Left renal cortex interstitium (tissue), 4 donors: ENCODE measurements around the gene CCL24. TPM values are rescaled to one million over a fixed set of nuclear protein-coding genes. Genes with fewer than 3 reads are reported as not detected.
A peak's percentile ranks its signal among the peaks of the same experiment; 100 is the strongest.
"Not testable (repeated sequence)": the region's sequence is repeated elsewhere in the genome, so short reads cannot be mapped to it uniquely, and the experiment has no call there.

ENCODE experiments used
- DNase-seq, 4 donors: peaks; one replicate each; pipeline ENCODE4 v3.0.0-alpha.2; 2013; ENCODE audit warnings: low read depth in 4 of 4, low spot score in 2 of 4, missing footprints in 1 of 4
- polyA plus RNA-seq, 4 donors: library from polyadenylated mRNA; unstranded; fragments of 120-200 nt; gene quantifications; one replicate each; pipeline ENCODE4 v1.2.1, GENCODE V29; 2013; ENCODE audit not compliant: insufficient read length in 4 of 4

CCL24 gene
- polyA plus RNA-seq, 4 donors: 1.6 TPM; not detected in 3

DNA sequence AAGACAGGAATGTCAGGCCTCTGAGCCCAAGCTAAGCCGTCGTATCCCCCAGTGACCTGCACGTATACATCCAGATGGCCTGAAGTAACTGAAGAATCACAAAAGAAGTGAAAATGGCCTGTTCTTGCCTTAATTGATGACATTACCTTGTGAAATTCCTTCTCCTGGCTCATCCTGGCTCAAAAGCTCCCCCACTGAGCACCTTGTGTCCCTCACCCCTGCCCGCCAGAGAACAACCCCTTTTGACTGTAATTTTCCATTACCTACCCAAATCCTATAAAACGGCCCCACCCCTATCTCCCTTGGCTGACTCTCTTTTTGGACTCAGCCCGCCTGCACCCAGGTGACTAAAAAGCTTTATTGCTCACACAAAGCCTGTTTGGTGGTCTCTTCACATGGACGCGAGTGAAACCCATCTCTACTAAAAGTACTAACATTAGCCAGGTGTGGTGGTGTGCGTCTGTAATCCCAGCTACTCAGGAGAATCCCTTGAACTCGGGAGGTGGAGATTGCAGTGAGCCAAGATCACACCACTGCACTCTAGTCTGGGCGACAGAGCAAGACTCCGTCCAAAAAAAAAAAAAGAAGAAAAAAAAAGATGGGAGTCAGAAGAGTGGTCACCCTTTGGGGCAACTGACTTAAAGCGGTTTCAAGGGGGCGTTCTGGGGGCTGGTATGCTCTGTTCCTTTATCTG is 25.3 kb downstream of the CCL24 start:
- not testable (repeated sequence) for DNase-seq

GRCh38 chr7:75783058-75783457 is 30.5 kb downstream of the CCL24 start:
- DNase-seq: not testable (repeated sequence)

DNA sequence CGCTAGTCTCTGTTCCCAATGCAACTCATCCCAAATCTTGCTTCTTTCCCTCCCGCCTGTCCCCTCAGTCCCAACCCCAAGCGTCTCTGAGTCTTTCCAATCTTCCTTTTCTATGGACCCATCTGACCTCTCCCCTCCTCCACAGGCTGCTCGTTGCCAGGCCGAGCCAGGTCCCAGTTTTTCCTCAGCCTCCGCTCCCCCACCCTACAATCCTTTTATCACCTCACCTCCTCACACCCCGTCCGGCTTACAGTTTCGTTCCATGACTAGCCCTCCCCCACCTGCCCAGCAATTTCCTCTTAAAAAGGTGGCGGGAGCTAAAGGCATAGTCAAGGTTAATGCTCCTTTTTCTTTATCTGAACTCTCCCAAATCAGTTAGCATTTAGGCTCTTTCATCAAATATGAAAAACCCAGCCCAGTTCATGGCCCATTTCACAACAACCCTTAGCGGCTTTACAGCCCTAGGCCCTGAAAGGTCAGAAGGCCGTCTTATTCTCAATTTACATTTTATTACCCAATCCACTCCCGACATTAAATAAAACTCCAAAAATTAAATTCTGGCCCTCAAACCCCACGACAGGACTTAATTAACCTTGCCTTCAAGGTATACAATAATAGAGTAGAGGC is 32.8 kb downstream of the CCL24 start:
- DNase-seq: not testable (repeated sequence)

DNA sequence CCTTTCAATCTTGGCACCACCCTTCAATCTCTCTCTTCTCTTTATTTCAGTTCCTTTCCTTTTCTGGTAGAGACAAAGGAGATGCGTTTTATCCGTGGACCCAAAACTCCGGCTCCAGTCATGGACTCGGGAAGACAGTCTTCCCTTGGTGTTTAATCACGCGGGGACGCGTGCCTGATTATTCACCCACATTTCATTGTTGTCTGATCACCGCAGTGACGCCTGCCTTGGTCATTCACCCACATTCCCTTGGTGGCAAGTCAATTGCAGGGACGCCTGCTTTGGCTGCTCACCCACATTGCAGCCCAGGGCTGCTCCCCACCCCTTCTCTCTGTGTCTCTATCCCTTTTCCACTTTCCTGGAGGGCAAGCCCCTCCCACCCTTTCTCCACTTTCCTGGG is 34.1 kb downstream of the CCL24 start:
- not testable (repeated sequence) for DNase-seq

- DNase-seq: not testable (repeated sequence)
Observed at GRCh38 chr7:75779035-75779434, 34.6 kb downstream of the CCL24 start.

DNA sequence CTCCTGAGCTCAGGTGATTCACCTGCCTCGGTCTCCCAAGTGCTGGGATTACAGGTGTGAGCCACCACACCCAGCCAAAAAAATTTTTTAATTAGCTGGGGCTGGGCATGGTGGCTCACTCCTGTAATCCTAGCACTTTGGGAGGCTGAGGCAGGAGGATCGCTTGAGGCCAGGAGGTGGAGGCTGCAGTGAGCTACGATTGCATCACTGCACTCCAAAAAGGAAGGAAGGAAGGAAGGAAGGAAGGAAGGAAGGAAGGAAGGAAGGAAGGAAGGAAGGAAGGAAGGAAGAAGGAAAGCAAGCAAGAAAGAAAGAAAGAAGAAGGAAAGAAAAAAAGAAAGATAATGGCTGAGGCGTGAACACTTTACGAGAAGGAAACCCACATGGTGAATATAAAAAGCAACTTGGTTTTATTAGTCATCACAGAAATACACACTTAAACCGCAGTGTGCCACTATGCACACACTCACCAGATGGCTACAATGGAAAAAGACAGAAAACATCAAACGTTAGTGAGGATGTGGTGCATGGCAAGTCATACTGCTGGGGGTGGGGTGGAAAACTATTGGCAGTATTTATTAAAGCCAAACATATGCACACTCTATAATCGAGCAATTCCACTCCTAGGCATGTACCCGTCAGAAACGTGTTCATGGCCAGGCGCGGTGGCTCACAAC is 37.2 kb downstream of the CCL24 start:
- DNase-seq: no peak

GRCh38 chr7:75773958-75774357 is 39.6 kb downstream of the CCL24 start:
- not testable (repeated sequence) for DNase-seq

DNA sequence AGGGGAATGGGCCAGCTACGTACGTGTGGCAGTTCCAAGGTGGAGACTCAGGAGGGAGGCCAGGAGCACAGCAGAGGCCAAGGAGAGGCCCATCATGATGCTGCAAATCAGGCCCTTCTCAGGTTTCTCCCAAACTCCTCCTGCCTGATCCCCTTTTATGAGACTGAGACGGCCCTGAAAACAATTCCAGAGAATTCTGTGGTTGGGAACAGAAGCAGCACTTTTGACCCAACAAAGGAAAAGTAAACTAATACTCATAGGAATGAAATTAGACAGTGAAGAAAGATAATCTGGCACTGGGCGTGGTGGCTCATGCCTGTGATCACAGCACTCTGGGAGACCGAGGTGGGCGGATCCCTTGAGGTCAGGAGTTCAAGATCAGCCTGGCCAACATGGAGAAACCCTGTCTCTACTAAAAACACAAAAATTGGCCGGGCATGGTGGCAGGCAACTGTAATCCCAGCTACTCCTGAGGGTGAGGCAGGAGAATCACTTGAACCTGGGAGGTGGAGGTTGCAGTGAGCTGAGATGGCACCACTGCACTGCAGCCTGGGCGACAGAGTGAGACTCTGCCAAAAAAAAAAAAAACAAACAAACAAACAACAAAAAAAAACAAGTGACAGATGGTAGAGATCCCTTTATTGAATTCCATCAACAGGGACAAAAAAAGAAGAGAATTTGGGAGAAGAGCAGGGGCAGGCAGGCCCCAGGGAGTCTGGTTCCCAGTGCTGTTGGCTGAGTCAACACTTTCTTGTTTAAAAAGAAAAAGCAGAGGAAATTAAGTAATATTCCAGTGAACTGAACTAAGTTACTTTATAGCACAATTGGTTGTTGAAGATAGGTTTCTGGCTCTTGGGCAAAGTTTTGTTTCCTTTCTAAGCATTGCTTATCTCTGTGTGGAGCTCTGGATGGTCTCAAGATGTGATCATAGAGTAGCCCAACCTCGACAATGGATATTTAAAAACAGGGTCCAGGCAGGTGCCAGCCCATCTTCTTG is 41.2 kb downstream of the CCL24 start, which contains the start of gene CCL26:
Gene CCL26, minus strand, starts transcription at position 131 of the 997 bp plus-strand sequence. Its CDS starts 35 bp downstream, at position 96.
- DNase-seq: no peak

DNA sequence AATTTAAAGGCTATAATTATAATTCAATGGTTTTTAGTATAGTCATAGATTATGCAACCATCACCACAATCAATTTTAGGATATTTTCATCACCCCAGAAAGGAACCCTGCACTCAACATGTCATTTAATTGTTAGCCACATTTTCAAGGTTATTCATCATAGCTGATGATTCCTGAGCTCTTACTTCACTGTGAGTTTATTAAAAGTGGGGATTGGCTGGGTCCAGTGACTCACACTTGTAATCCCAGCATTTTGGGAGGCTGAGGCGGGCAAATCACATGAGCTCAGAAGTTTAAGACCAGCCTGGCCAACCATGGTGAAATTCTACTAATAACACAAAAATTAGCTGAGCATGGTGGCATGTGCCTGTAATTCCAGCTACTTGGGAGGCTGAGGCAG is 42.4 kb downstream of the CCL24 start:
- no peak for DNase-seq

DNA sequence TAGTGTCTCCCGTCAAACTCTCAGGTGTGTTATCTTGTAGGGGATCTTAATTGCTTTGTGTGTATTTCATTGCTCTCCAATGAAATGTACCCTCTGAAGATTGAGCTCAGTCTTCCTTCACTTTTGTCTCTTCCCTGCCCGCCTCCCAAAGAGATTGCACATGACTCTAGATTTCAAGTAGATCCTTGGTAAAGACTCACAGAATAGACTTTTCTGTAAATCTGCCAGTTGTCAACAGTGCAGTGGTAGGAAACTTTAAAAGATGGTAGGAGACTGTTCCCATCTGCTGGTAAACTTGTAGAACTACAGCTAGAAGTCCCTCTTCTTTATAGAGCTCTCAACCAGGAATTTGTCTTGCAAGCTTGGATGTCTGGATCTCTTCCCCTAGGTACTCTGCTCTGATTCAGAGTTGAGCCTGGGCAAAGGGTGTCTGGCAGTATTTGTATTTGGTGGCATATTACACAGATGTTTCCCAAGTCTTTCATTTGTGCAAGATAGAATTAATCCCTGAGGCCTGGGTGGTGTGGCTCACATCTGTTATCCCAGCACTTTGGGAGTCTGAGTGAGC is 51.2 kb downstream of the CCL24 start:
- peak in 1 of 4 donors; percentile 32 for DNase-seq

GRCh38 chr7:75761801-75762200 is 51.8 kb downstream of the CCL24 start:
- DNase-seq: not testable (repeated sequence)

Other genes with a start within 250 kb of the CCL24 start
- gene HIP1, start 74.9 kb downstream of the CCL24 start, polyA plus RNA-seq: 10 to 100 TPM; 33.0 to 40.3 (median 34.0) TPM
- gene CCL26, start 41.6 kb downstream of the CCL24 start, polyA plus RNA-seq: not detected
- gene RHBDD2, start 65.2 kb upstream of the CCL24 start, polyA plus RNA-seq: 10 to 100 TPM; 60.6 to 73.9 (median 68.7) TPM
- 10 to 100 TPM; 55.3 to 75.3 (median 69.5) TPM for gene POR, start 101.3 kb upstream of the CCL24 start, polyA plus RNA-seq
- gene TMEM120A, start 180.8 kb upstream of the CCL24 start, polyA plus RNA-seq: 10 to 100 TPM; 54.7 to 63.6 (median 57.4) TPM
- 10 to 100 TPM; 35.9 to 54.2 (median 44.4) TPM for gene STYXL1, start 234.2 kb upstream of the CCL24 start, polyA plus RNA-seq
- gene MDH2, start 234.3 kb upstream of the CCL24 start, polyA plus RNA-seq: 100 to 1,000 TPM; 214 to 239 (median 219) TPM